GM18526 (cell line): Measurements from ENCODE around the gene NEURL1.
A peak's percentile ranks its signal among the peaks of the same experiment; 100 is the strongest.

Source experiments
- POLR2A ChIP-seq: IDR thresholded peaks from 3 replicates; pipeline ENCODE4 v1.6.1; 2011; ENCODE audit not compliant: insufficient read length; ENCODE audit errors: extremely low read depth

Gene NEURL1

GRCh38 chr10:103456074-103456660 is 37.3 kb upstream of the NEURL1 start:
- TF ChIP-seq POLR2A, result no peak

DNA sequence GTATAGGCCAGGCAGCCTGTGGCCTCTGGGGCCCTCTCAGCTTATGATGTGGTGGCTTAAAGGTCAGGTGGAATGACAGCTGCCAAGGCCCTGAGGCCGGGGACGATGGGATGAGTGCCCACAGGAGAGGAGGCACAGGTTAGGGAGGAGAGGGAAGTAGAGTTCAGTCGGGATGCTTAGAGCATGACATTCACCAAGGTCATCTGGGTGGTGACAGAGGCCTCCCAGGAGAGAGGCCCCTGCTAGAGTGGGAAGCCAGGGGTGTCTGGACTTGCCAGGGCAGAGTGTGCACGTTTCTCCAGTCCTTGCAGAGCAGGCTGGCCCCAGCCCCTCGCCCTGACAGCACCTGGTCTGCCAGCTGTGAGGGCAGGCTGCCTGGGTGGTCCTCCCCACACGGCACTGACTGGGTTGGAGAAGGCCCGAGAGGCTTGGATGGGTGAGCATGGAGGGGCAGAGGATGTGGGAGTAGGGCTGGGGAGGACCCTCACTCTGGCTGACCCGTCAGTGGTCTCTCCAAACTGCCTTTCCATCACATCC is 36.3 kb upstream of the NEURL1 start:
- TF ChIP-seq POLR2A, result no peak

DNA sequence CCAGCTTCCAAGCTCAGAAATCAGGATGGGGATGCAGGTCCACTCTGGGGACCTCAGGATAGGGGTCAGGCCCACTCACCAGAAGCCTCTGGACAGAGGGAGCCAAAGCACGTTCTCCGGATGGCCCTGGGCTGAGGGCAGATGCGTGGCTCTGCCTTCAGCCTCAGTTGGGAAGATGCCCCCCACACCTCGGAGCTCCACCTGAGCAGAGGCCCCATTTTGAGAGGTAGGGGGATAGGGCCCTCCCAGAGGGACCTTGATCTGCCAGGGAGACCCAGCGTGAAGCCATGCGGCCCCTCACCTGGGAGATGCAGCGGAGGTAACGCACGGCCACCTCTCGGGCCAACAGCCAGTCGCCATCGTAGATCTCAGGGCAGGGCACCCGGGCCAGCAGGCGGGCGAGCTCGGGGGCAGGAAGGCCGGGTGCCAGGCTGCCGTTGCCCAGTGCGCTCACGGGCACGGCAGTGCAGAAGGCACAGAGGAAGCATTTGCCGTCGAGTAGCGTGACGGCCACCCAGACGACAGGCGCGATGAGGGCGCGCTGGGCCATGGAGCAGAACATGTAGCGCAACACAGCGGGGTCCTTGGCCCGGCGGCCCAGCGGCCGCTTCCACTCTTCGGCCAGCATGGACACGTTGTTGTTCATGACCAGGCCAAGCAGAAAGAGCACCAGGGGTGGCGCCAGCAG is 35.5 kb upstream of the NEURL1 start:
- TF ChIP-seq POLR2A, result no peak

GRCh38 chr10:103458720-103459119 is 34.8 kb upstream of the NEURL1 start, which contains the start of gene CALHM1:
TSS of gene CALHM1 (minus strand) at chr10:103458900. CDS start at chr10:103458751, 149 bp downstream.
- peak; percentile 19 for TF ChIP-seq POLR2A

GRCh38 chr10:103459615-103460014 is 33.9 kb upstream of the NEURL1 start:
- TF ChIP-seq POLR2A, result no peak

DNA sequence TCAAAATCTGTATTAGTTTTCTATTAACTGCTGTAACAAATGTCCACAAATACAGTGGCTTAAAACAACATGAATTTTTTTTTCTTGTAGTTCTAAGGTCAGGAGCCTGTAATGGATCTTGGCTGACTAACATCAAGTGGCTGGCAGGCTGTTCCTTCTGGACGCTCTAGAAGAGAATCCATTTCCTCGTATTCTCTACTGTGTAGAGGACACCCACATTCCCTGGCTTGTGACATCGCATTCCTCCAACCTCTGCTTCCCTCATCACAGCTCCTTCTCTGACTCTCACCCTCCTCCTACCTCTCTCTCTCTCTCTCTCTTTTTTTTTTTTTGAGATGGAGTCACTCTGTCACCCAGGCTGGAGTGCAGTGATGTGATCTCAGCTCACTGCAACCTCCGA is 30.0 kb upstream of the NEURL1 start:
- no peak for TF ChIP-seq POLR2A

- no peak for TF ChIP-seq POLR2A
Observed at GRCh38 chr10:103465411-103466179, 27.9 kb upstream of the NEURL1 start.

- TF ChIP-seq POLR2A, result no peak
Observed at GRCh38 chr10:103466734-103467133, 26.8 kb upstream of the NEURL1 start.

DNA sequence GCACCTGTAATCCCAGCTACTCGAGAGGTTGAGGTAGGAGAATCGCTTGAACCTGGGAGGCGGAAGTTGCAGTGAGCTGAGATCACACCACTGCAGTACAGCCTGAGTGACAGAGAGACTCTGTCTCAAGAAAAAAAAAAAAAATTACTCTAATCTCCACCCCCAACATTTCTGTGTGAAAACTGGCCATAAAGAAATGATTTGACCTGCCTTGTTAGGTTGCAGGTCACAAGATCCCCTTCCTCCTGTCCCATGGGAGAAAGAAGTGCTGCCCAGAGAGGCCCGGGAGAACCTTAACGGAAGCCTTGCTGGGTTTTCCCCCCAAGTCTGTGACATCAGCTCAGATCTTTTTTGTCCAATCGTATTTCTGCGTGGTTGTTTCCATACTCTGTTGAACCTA is 26.1 kb upstream of the NEURL1 start:
- no peak for TF ChIP-seq POLR2A

GRCh38 chr10:103469201-103469600 is 24.3 kb upstream of the NEURL1 start:
- no peak for TF ChIP-seq POLR2A

DNA sequence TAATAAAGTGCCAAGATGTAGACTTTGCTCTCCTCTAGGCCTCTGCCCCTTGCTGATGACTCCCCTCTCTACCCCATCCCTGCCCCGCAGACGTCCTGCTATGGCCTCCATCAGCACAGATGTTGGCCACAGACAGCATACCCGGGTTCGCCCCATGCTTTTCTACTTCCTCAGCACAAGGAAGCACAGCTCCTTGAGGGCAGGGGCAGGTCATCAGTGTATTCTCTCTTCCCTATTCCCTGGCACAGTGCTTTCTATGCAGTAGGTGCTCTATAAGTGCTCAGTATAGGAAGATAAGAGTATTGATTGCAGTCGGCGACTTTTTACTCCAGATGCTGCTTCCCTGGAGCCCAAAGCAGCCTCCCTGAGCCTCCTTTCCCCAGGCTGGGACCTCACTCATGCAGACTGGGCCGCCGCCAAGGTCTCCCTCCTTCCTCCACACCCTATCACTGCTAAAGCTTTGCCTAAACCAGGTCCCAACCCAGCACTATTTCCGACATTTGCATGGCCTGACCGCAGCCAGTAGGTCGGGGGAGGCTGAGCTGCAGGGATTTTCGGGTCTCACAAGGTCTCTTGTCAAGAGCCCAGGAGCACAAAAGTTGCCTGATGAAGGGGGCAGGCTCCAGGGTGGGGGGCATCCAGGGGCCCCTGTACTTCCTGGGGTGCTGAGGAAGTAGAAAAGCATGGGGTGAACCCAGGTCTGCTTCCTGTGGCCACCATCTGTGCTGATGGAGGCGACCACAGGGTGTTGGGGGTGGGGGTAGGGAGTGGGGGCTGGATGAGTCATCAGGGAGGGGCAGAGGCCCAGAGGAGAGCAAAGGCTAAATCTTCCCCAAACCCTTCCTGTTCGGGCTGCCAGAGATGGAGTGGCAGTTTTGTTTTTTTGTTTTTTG is 22.5 kb upstream of the NEURL1 start:
- TF ChIP-seq POLR2A, result no peak

DNA sequence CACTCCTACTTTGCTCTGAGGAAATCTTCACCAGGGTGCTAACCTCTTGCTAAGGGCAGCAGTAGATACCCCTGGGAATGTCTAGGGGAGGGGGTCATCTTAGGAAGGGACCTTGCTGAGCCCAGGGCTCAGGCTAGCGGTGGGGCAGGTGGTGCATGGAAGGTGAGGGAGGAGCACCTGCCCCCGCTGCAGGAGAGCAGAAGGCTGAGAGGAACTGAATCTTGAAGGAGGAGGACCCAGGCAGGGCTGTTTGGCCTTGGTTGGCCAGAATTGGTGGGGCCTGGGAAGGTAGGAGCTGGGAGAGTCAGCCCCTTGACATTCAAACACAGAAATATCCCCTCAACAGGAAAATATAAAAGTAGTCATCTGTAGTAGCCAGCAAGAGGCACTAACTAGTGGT is 21.5 kb upstream of the NEURL1 start:
- TF ChIP-seq POLR2A, result peak; percentile 46

DNA sequence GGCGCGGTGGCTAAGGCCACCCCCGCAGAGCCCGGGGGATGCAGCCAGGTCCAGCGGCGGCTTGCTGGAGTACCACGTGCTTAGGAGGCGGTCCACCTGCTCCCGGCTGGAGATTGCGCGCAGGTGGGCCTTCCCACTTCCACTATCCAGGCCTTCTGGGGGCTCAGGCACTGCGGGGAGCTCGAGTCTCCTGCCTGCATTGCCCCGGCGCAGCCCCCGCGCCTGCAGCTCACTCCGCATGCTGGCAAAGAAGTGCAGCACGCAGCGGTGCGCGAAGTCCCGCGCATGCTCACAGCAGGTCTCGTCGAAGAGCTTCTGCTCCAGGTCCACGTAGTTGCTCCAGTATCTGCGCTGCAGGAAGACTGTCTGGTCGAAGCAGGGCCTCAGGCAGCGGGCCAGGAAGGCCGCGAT is 20.2 kb upstream of the NEURL1 start:
- no peak for TF ChIP-seq POLR2A

DNA sequence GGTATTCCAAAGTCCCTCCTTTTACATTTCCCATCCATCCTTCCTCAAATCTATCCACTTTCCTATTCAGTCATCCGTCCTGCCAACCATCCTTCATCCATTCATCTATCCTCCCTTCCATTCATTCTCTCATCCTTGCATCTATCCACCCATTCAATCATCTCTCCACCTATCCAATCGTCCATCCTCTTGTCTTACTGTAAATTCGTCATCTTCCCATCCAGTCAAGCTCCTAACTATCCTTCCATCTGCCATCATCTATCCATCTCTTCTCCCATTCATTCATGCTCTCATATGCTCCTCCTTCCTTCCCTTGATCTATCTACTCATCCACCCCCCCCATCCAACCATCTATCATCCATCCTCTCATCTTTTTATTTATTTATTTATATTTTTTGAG is 19.4 kb upstream of the NEURL1 start:
- no peak for TF ChIP-seq POLR2A

DNA sequence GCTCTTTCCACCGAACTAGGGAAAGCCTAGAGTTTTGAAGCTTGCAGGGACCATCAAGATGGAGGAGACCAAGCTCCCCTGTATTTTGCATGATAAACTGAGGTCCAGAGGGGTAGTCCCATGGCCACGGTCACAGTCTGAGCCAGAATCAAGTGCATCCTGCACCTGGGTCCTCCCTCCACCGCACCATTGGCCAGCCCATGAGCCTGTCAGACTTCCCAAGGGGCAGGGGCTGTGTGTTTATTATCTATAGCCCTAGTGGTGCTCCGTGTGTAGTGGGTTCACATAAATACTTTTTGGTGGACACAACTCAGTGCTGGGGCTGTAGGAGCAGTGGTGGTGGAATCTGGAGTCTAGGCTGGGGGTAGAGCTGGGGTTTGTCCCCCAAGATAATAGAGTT is 18.1 kb upstream of the NEURL1 start:
- TF ChIP-seq POLR2A, result no peak
